Activated CD4-positive, CD25-positive, alpha-beta regulatory T cell treated with anti-CD3 and anti-CD28 coated beads, Interleukin-2, amount 50 U/mL, for 72 hours (primary cell): ENCODE results near the gene PTGES2.
"Not testable (repeated sequence)": the region's sequence is repeated elsewhere in the genome, so short reads cannot be mapped to it uniquely, and the experiment has no call there.

Source experiments
- DNase-seq: peaks from one replicate; pipeline ENCODE4 v3.0.0; 2021

The PTGES2 gene

GRCh38 chr9:128084746-128085145, 42.8 kb downstream of the PTGES2 start:
- DNase-seq: no peak

- no peak for DNase-seq
These were observed 45.4 kb downstream of the PTGES2 start for GRCh38 chr9:128082151-128082550.

GRCh38 chr9:128081056-128081455, 46.5 kb downstream of the PTGES2 start:
- DNase-seq: no peak

- no peak for DNase-seq
These were observed 47.3 kb downstream of the PTGES2 start for GRCh38 chr9:128080206-128080605.

- no peak for DNase-seq
These were observed 48.8 kb downstream of the PTGES2 start for GRCh38 chr9:128078504-128079434.

- DNase-seq: no peak
These were observed 49.6 kb downstream of the PTGES2 start for GRCh38 chr9:128077847-128078503.

- no peak for DNase-seq
These were observed 54.2 kb downstream of the PTGES2 start for GRCh38 chr9:128073253-128073886.

GRCh38 chr9:128072144-128073021, 55.1 kb downstream of the PTGES2 start:
- DNase-seq: no peak

- not testable (repeated sequence) for DNase-seq
These were observed 56.1 kb downstream of the PTGES2 start for GRCh38 chr9:128071475-128071874.

- no peak for DNase-seq
These were observed 56.7 kb downstream of the PTGES2 start for GRCh38 chr9:128070874-128071273.
